Stimulated activated CD8-positive, alpha-beta memory T cell treated with anti-CD3 and anti-CD28 coated beads, Interleukin-7, amount 100 ng/mL, for 48 hours (primary cell): ENCODE data around the gene AHCYL2.
"Not testable (repeated sequence)": the region's sequence is repeated elsewhere in the genome, so short reads cannot be mapped to it uniquely, and the experiment has no call there.

ENCODE experiments used
- DNase-seq, 2 donors: peaks; one replicate each; pipeline ENCODE4 v3.0.0-alpha.2; 2020; ENCODE audit warnings: low read depth in 1 of 2; ENCODE audit errors: extremely low read depth in 1 of 2

Gene AHCYL2

DNA sequence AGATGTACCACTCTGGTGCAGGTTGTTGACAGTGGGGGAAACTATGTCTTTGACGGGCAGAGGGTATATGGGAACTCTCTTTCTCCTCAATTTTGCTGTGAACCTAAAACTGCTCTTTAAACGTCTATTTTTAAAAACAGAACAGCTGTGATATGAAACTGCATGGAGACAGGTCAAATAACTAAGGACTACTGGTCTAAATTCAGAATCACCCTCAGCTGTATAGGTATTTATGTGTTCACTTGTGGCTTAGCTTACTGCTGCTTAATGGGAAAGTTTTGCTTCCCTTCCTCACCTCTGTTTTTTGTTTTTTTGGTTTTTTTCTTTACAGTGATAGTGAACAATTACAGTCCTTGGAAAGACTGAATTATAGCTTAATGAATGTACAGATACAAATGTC, 122.5 kb downstream of the AHCYL2 start:
- DNase-seq = no peak

DNA sequence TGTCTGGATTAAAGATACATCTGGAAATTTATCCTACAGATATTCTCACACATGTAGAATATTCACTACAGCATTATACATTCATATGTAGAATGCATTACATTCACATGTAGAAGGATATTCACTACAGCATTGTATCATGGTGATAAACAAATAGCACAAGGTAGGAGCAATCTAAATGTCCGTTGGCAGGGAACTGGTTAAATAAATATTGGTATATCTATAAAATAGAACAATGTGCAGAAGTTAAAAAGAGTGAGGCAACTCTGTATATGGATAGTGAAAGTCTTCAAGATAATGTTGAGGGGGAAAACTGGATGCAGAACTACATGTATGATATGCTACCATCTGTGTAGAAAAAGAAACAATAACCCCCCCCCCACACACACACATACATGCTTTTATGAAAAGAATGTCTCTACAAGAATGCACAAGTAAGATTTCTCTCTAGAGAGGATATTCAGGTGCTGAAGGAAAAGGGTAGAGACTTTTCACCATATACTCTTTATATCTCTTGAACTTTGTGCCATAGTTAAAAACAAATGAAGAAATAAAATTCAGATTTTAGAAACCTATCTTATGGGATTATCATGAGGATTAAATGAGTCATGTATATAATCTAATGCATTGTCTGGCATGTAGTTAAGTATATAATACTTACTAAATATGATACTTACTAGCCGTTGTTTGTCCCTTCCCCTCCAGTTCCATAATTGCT, 123.4 kb downstream of the AHCYL2 start:
- DNase-seq = no peak

DNA sequence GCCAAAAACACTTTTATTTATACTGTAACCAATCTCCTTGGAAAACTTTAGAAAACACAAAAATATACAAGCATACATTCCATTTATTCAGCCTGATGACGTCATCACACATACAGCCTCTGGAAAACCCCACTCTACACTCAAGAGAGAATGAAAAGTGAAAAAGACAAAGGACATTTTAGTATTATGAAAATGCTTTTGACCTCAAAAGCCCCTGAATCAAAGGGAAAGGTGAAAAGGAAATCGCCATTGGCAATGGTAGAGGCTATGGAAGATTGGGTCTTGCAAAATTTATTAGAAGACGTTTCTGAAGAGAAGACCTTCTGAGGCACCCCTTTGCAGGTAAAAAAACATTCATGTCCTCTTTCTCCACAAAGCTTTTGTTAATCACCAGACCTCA, 126.5 kb downstream of the AHCYL2 start:
- DNase-seq = no peak

DNA sequence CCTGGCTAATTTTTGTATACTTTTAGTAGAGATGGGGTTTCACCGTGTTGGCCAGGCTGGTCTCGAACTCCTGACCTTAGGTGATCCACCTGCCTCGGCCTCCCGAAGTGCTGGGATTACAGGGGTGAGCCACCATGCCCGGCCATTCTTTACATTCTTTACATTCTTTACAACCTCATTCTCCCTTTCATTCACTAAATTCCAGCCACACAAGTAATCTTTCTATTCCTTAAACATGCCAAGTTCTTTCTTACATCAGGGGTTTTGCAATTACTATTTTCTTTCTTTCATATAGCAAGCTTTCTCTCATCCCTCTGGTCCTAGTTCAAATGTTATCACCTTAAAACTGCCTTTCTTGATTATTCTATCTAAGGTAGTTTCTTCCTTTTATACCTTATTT, 128.3 kb downstream of the AHCYL2 start:
- not testable (repeated sequence) for DNase-seq

DNA sequence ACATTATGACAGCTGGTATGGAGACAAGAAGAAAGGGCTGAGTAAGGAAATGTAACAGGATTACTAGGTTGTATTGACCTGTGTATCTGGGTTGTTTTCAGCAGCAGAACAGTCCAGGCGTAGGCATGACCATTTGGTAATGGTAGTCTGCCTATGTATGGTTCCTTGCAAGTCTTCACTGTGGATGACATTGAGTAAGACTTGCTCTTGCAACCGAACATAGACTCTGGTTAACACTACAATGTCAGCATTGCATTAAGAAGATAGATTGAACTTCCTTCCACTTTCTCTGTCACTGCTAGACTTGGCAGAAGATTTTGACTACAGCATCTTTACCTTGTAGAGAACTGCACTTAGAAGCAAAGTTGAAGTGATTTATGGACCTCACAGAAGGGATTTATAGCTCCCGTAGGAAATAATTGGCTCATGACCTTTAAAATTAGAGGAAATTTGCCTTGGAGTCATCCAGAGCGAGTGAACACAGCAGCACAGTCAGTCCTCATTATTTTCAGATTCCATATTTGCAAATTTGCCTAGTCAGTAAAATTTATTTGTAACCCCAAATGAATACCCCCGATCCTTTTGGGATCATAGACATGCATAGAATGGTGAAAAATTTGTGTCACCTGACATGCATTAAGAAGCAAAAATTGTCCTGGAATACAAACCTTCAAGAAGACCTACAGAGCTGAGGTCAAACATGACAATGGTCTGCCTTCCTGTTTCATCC, 129.8 kb downstream of the AHCYL2 start:
- no peak for DNase-seq

DNA sequence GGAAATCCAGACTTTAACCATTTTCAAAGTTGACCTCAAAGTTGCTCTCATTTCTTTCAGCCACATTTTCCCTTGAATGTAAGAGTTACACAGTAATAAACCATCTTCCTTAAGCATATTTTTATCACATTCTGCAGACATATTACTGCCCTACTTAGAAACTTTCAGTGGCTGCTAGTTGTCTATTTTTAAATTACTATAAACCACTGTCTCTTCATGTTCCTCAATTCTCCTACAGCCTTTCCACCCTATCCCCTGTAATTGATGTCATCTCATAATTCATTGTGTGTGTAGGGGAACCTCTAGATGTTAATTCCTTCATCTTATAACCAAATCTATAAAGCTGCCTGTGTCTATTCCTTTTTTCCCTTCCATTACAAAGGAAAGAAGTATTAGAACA, 131.3 kb downstream of the AHCYL2 start:
- DNase-seq = no peak

DNA sequence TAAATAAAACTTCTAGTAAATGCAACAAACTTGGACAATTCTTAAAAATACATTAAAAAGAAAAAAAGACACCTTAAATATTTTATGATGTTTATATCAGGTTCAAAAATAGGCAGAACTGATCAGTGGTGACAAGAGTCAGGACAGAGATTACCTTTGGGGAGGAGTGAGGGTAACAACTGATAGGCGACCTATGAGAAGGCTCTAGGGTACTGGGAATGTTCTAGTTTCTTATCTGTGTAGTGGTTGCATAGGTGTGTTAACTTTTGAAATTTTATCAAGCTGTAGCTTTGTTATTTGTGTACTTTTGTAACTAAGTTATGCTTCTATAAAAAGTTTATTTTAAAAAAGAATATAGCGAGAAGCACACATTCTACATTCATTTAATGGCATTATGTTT, 134.3 kb downstream of the AHCYL2 start:
- no peak for DNase-seq

DNA sequence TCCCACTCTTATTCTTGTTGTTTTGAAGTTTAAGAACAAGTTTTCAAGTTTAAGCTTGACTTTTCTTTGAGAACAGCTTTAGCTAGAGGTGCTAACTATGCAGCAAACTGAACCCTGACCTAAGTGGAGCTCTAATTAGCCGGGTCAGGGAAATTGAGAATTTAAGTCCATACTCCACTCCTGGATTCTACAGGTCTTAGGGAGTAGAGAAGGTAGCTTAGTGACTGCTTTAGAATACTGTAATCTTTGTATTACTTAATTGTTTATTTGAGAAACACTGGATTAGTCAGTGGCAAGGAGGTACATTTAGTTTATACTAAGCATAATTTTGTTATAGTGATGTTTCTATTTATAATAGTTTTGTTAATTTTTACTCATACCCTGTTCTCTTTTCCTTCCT, 134.8 kb downstream of the AHCYL2 start:
- no peak for DNase-seq

DNA sequence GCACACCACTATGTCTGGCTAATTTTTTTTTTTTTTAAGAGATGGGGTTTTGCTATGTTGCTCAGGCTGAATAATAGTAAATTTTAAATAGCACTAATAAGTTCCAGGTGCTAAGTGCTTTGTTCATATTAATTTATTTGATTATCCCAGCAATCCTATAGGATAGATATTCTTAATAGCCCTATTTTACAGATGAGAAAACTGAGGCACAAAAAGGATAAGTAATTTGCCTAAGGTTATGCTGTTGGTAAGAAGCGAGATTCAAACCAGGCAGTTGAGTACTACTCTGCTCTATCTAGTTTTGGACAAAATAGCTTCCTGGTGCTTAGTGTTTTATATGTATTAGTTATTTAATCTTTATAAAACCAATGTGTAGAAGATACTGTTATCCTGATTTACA, 136.9 kb downstream of the AHCYL2 start:
- DNase-seq = no peak

DNA sequence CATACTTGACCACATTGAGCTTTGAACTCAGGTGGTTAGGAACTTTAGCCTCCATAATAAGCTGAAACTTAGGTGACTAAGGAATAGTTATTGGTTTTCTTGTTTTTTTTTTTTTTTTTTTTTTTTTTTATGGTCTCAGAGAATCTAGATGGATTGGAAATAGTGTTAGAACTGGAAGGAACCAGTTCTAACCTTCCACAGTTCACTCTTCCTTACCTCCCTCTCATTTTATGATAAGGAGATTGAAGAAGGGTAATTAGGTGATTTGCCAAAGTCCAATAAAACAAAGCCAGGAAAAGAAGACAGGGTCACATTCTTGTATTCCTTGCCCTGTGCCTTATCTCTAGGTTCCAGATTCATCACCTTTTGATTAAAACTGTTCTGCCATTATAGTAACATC, 137.7 kb downstream of the AHCYL2 start:
- no peak for DNase-seq

DNA sequence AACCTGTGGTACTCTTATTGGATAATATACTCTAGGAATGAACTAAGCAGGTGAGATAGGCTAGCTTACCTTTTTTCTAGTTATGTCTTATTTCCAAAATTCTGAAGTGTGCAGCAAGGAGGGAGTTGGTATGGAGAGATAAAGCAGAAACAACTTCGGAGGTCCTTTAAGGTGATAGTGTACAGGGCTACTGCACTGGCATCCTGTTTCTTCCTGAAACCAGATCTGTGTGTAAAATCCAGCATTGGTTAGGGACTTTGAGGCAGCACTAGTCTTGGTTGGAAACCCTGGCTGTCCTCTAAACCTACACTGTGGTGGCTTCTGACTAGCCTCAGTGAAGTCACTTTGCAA, 142.5 kb downstream of the AHCYL2 start:
- no peak for DNase-seq

DNA sequence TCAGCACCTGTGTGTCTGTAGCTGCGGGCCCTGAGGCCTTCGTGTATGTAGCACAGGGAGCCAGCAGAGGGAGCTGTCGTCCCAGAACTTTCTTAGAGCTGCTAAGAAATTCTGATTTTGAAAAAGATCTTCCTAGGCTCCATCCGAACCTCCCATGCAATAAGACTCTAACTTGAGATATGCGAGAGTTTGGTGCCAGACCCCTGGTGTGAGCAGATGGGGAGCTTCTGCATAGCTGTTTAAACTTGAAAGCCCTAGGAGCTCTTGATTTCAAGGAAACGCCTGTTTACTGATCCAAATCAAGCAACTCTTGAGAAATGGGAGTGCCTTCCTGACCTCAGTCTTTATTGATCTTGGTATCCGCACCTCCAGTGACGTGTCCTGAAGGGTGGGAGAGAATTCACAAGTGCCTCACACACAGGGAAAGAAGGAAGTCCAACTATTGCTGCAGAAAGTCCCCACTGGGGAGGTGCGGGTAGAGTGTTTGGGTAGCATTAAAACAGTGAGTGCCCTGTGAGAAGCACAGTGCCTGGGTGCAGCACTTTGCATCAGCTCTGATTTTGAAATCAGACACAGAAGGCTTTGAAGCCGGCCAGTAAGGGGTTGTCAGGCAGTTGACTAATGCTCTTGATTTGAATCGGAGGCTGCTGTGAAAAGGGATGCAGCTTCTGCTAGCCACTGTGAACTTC, 143.0 kb downstream of the AHCYL2 start:
- DNase-seq = peak; percentile 39 to 66

DNA sequence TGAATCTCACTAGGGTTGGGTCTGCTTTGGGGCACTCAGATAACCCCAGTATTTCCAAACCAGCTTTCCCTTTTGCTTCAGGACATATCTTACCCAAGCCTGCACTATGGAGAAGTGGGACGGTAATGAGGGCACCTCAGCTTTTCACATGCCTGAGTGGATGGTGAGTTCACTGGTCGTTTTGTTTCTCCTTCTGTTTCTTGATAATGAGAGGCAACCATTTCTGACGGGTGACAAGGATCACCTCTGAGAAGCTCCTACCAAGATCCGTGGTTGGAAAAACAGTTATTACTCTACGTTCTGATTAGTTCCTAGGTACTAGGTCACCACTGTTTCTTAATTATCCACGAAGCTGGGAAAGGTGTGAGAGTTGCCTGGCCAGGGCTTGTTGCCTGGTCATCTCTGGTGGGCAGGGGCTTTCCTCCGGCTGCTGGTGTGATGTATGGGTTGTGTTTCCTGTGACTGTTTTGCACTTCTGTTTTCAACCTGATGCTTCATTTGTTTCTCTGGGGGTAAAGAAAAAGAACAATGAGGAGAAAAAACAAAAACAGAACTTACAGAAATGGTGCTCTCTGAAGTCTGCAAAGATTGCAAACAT, 143.7 kb downstream of the AHCYL2 start:
- DNase-seq = peak in 1 of 2 donors; percentile 31

DNA sequence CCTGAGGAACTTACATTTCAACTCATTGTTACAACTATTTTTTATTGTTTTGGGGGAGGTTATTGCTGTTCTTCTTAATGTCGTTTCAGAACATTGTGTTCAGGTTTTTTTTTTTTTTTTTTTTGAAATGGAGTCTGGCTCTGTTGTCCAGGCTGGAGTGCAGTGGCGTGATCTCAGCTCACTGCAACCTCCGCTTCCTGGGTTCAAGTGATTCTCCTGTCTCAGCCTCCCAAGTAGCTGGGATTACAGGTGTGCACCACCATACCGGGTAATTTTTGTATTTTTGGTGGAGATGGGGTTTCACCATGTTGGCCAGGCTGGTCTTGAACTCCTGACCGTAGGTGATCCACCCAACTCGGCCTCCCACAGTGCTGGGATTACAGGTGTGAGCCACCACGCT, 144.6 kb downstream of the AHCYL2 start:
- not testable (repeated sequence) for DNase-seq

DNA sequence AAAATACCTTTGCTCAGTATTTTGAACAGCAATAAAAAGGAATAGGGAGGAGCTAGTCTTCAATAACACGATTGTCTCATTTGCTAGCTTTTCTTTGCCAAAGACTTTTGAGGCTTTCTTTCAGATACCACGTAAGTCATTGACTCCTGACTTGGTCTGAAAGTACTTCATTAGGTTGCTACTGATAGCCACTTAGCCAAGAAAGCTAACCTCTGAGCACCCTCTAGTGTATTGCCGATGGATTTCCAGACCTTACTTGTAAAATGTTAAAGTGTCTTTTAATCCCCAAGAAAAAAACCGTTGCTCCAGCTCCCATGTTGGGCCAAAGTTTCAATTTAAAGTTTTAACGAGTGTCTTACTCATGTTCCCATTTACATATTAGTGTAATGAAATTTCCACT, 146.0 kb downstream of the AHCYL2 start:
- no peak for DNase-seq

DNA sequence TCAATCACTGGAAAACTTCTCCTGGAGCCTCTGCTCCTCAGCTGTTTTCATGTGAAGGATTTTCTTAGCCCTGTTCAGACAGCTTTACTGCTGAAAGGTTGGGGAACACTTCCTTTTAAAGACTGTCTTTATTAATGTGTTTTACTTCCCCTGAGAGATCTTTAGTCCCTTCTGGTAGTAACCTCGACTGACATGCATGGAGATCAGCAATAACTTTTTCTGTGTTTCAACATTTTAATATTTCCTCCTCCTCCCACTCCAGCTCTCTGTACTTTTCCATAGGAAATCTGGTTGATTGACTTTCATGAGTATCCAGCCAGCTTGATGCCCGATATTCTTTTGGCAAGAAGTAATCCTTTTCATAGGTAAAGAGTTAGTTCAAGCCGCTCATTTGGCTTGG, 146.7 kb downstream of the AHCYL2 start:
- DNase-seq = no peak

DNA sequence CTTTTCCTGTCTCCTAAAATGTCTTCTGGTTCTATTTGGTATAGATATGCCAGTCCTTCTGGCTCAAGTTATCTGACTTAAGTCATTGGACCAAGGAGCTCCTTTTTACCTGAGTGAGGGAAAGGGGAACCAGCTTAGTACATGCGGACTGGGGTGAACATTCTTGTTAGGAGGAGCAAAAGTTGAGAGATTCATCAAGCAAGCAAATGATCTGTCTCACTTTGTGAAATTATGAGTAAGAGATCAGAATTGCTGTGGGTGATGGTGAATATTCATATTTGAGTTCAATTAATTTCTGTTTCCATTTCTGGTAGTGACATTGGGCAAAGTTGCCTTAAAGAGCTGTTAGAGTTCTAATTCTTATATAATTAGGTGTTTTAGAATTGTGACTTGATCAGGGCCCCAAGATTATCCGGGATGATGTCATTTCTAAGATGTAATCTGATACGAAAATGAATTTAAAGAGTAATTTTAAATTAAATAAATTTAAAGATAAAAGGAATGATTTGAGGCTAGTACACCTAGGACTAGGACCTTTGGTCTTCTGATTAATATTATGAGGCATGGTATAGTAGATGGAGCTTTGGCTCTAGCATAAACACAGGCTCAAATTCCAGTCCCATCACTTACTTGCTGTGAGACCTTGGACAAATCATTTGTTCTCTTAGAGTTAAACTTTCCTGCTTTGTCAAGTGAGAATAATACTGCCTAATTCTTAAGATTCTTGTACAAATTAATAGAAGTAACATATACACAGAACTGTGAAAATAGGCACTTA, 149.0 kb downstream of the AHCYL2 start:
- no peak for DNase-seq

DNA sequence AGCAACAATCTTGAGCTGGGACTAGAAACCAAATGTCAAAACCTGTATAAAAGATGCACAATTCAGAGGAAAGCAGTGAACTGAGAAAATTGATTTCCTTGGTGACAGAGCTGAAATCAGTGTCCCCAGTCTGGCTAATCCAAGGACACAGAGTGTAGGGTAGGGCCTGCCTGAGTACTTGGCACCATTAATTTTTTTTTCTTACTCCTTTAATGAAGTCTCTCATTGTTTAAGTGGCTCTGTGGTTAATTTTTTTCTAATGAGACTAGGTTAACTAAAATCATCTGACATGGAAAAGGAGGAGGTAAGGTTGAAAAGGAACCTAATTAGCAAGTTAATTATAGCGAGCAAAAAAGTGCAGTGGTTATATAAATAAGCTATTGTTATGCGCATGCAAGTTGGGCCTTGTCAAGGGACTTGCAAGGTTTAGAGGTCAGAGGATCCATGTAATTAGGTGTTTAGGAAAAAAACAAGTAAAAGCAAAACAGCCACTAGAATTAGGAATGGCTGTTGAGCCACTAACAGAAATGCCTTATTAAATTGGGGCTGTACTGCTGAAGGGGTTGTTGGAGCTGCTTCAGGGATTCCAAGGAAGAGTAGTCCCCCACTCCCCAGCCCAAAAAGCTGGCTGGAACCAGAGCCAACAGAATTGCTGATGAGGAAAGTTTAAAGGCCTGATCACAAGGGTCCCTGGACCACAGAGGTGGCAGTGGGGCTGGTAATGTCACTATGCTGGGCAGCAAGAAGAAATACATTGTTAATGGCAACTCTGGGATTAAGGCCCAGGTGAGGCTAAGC, 150.5 kb downstream of the AHCYL2 start:
- no peak for DNase-seq

DNA sequence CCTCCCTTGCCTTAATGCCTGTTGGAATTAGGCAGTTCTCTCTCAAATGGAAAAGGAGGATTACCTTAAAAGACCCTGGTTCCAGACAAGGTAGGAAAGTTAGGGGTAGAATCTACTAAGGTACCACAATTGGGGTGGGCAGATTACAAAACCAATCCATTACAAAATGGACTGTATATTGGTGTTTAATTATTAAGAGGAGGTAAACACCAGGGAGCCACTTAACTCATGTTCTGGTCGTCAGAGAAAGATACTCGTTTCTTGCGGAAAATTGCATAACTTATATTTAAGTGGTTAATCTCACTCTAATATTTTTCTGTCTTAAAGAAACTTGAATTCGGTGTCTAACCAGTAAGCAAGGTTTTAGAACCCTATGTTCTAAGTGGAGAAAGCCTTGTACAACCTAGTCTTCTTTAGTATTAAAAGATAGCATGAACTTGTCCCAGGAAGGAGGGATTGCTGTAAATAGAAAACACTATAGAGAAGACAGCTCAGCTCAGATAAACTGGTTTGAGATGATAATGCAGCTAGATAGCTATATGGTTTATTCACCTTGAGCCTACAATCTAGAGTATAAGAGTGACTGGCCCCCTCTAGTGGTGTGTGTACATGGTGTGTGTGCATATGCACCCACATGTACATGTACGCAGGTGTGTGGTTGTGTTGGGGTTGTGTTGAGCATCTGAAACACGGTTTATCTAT, 151.4 kb downstream of the AHCYL2 start:
- DNase-seq = peak in 1 of 2 donors; percentile 62
